Sigmoid colon (tissue), 7 donors: ENCODE measurements around the gene DYNLRB2. TPM values are rescaled to one million over a fixed set of nuclear protein-coding genes. Genes with fewer than 3 reads are reported as not detected.

Source experiments
- DNase-seq: peaks from one replicate; pipeline ENCODE4 v3.0.0-alpha.2; 2019
- H3K27ac ChIP-seq, 4 donors: fragments of 200-600 bp; sonication (generic); one replicate each; pipeline ENCODE4 v1.5.1; 2016 to 2019; ENCODE audit warnings: mild to moderate bottlenecking in 1 of 4
- H3K27me3 ChIP-seq, 3 donors: fragments of 200-600 bp; sonication (generic); one replicate each; pipeline ENCODE4 v1.5.1; 2019; ENCODE audit warnings: mild to moderate bottlenecking in 1 of 3
- H3K36me3 ChIP-seq, 4 donors: fragments of 200-600 bp; sonication (generic); one replicate each; pipeline ENCODE4 v1.5.1; 2016 to 2019
- H3K4me1 ChIP-seq, 4 donors: fragments of 200-600 bp; sonication (generic); one replicate each; pipeline ENCODE4 v1.5.1; 2017 to 2019
- H3K4me3 ChIP-seq, 4 donors: fragments of 200-600 bp; sonication (generic); one replicate each; pipeline ENCODE4 v1.5.1; 2017 to 2019; ENCODE audit warnings: mild to moderate bottlenecking in 2 of 4, moderate library complexity in 1 of 4
- H3K9me3 ChIP-seq, 4 donors: fragments of 200-600 bp in 3 of 4; sonication (generic) in 3 of 4; one replicate each; pipeline versions ENCODE4 v1.5.1 to v1.6.1; 2013 to 2019
- CTCF ChIP-seq, 4 experiments: fragments of 450-650 bp in 3 of 4; fragments of 200-600 bp in 1 of 4; IDR thresholded peaks; one replicate each; pipeline ENCODE4 v1.5.1; 2016 to 2019; ENCODE audit warnings: antibody characterized with exemption in 4 of 4, mild to moderate bottlenecking in 3 of 4, moderate library complexity in 2 of 4
- EP300 ChIP-seq, 4 donors: sonication (generic); formaldehyde crosslinking; IDR thresholded peaks; one replicate each; pipeline ENCODE4 v1.6.1; 2017; ENCODE audit warnings: antibody characterized with exemption in 4 of 4
- POLR2A ChIP-seq, 2 donors: fragments of 450-650 bp; IDR thresholded peaks; one replicate each; pipeline ENCODE4 v1.6.1; 2016; ENCODE audit warnings: antibody characterized with exemption in 2 of 2, mild to moderate bottlenecking in 2 of 2, moderate library complexity in 2 of 2
- POLR2AphosphoS5 ChIP-seq, 4 donors: sonication (generic); formaldehyde crosslinking; IDR thresholded peaks; one replicate each; pipeline ENCODE4 v1.6.1; 2017; ENCODE audit warnings: antibody characterized with exemption in 4 of 4
- WGBS, 2 donors: extraction: QIAGEN DNeasy Blood & Tissue Kit; methylation state at CpG; one replicate each; pipeline ENCODE4 v1.1.7; 2013; 5-methylcytosine and 5-hydroxymethylcytosine counted together
- intact Hi-C: fragments of 100-400 bp; cut with DNase I; formaldehyde crosslinking; loops from one replicate; pipeline ENCODE4 v1.15.1; 2023
- polyA plus RNA-seq, 3 donors: library from polyadenylated mRNA; stranded (reverse); fragments of 200-250 nt; gene quantifications; one replicate each; pipeline ENCODE4 v1.2.3, GENCODE V29; 2013
- total RNA-seq, 4 donors: library from RNA; depleted of rRNA; stranded (reverse); fragments of >200 nt; gene quantifications; one replicate each; pipeline ENCODE4 v1.1.0, GENCODE V29; 2016
- donor health status: healthy with polysubstance abuse.
- donor health status: Bipolar disorder and iron deficiency.
- donor health status: healthy.

The DYNLRB2 gene
- total and polyA plus RNA-seq, 7 donors = 0.63 to 3.3 (median 2.5) TPM; not detected in 3

- no peaks in the 10 kb centered on the region for H3K36me3 ChIP-seq
- no peaks in the 10 kb centered on the region for H3K9me3 ChIP-seq
- H3K4me3 ChIP-seq = no peak overlapping the region
- intact Hi-C loops = loop anchor here (10.0 kb wide), 1 partner anchor 922 kb away; the partner anchor contains the start of gene MAF
- H3K4me1 ChIP-seq = peaks cover 0 to 5% (median 0%) of the 10 kb centered on the region in 4 donors
- DNase-seq = no peak
- peaks cover 0 to 13% (median 0%) of the 10 kb centered on the region in 3 donors for H3K27me3 ChIP-seq
- WGBS, 2 donors = 54 to 56% methylated on average over 5 of the region's 5 CpGs
- TF ChIP-seq POLR2A (IDR thresholded peaks at IDR 0.05) (no peak), EP300 (IDR thresholded peaks at IDR 0.05) (no peak), POLR2AphosphoS5 (IDR thresholded peaks at IDR 0.05) (no peak), CTCF (IDR thresholded peaks at IDR 0.05) (no peak)
- no peak overlapping the region for H3K27ac ChIP-seq
These were observed 13.5 kb upstream of the DYNLRB2 start for GRCh38 chr16:80527297-80527696.

GRCh38 chr16:80530479-80530878 is 10.3 kb upstream of the DYNLRB2 start:
- H3K4me1 ChIP-seq = peaks cover 0 to 5% (median 0%) of the 10 kb centered on the region in 4 donors
- TF ChIP-seq EP300 (IDR thresholded peaks at IDR 0.05) (no peak), CTCF (IDR thresholded peaks at IDR 0.05) (no peak), POLR2AphosphoS5 (IDR thresholded peaks at IDR 0.05) (no peak), POLR2A (IDR thresholded peaks at IDR 0.05) (no peak)
- 77 to 89% methylated on average over 4 of the region's 4 CpGs for WGBS, 2 donors

GRCh38 chr16:80536238-80536637 is 4.6 kb upstream of the DYNLRB2 start:
- WGBS, 2 donors = 50 to 65% methylated on average over 2 of the region's 2 CpGs
- DNase-seq = no peak
- TF ChIP-seq EP300 (IDR thresholded peaks at IDR 0.05) (no peak), POLR2A (IDR thresholded peaks at IDR 0.05) (no peak), POLR2AphosphoS5 (IDR thresholded peaks at IDR 0.05) (no peak), CTCF (IDR thresholded peaks at IDR 0.05) (no peak)
- intact Hi-C loops = no loop called here
- no peak overlapping the region for H3K27ac ChIP-seq
- peaks cover 0 to 36% (median 0%) of the 10 kb centered on the region in 3 donors for H3K27me3 ChIP-seq
- H3K4me1 ChIP-seq = no peaks in the 10 kb centered on the region
- no peaks in the 10 kb centered on the region for H3K9me3 ChIP-seq
- H3K36me3 ChIP-seq = no peaks in the 10 kb centered on the region
- H3K4me3 ChIP-seq = no peak overlapping the region

More at GRCh38 chr16:80530479-80530878, 10.3 kb upstream of the DYNLRB2 start:
- H3K27me3 ChIP-seq = peaks cover 0 to 35% (median 0%) of the 10 kb centered on the region in 3 donors
- DNase-seq = no peak
- intact Hi-C loops = no loop called here
- no peaks in the 10 kb centered on the region for H3K36me3 ChIP-seq
- H3K27ac ChIP-seq = no peak overlapping the region
- H3K9me3 ChIP-seq = no peaks in the 10 kb centered on the region
- H3K4me3 ChIP-seq = no peak overlapping the region

GRCh38 chr16:80541306-80541694 is 507 bp downstream of the DYNLRB2 start:
- Histone ChIP-seq H3K27me3 (peaks cover 0 to 6% (median 0%) of the 10 kb centered on the region in 3 donors), H3K4me1 (no peaks in the 10 kb centered on the region), H3K36me3 (no peaks in the 10 kb centered on the region), H3K9me3 (no peaks in the 10 kb centered on the region), H3K4me3 (peak overlapping the region; percentile 71 to 79 (median 74)), H3K27ac (peak overlapping the region; percentile 56 to 70 (median 67))
- TF ChIP-seq POLR2AphosphoS5 (IDR thresholded peaks at IDR 0.05) (no peak), EP300 (IDR thresholded peaks at IDR 0.05) (no peak), CTCF (IDR thresholded peaks at IDR 0.05) (no peak), POLR2A (IDR thresholded peaks at IDR 0.05) (no peak)
- WGBS, 2 donors = 37 to 45% methylated on average over 6 of the region's 6 CpGs
- intact Hi-C loops = no loop called here
- no peak for DNase-seq

- no peaks in the 10 kb centered on the region for H3K27me3 ChIP-seq
- 20 to 64% methylated on average over 2 of the region's 2 CpGs for WGBS, 2 donors
- TF ChIP-seq POLR2A (IDR thresholded peaks at IDR 0.05) = no peak
- no peak for TF ChIP-seq CTCF (IDR thresholded peaks at IDR 0.05)
- no peak for TF ChIP-seq POLR2AphosphoS5 (IDR thresholded peaks at IDR 0.05)
- TF ChIP-seq EP300 (IDR thresholded peaks at IDR 0.05) = no peak
- intact Hi-C loops = no loop called here
- H3K4me1 ChIP-seq = no peaks in the 10 kb centered on the region
- no peaks in the 10 kb centered on the region for H3K36me3 ChIP-seq
- H3K27ac ChIP-seq = no peak overlapping the region
- no peak for DNase-seq
- H3K4me3 ChIP-seq = no peak overlapping the region
- no peaks in the 10 kb centered on the region for H3K9me3 ChIP-seq
These were observed 2.4 kb downstream of the DYNLRB2 start for GRCh38 chr16:80543162-80543561.
